MM.1S (cell line): ENCODE data around the gene DNAAF1.

Source experiments
- EZH2phosphoT487 ChIP-seq: fragments of 300-600 bp; sonication (generic); IDR thresholded peaks from 2 replicates; pipeline ENCODE4 v1.6.1; 2018; ENCODE audit warnings: antibody characterized with exemption, low read length
- TF ChIP-seq, protein P1 (sequence below): fragments of 300-600 bp; sonication (generic); IDR thresholded peaks from 2 replicates; pipeline ENCODE4 v1.5.1; 2016; ENCODE audit warnings: antibody characterized with exemption, low read length, mixed read lengths

DNA sequence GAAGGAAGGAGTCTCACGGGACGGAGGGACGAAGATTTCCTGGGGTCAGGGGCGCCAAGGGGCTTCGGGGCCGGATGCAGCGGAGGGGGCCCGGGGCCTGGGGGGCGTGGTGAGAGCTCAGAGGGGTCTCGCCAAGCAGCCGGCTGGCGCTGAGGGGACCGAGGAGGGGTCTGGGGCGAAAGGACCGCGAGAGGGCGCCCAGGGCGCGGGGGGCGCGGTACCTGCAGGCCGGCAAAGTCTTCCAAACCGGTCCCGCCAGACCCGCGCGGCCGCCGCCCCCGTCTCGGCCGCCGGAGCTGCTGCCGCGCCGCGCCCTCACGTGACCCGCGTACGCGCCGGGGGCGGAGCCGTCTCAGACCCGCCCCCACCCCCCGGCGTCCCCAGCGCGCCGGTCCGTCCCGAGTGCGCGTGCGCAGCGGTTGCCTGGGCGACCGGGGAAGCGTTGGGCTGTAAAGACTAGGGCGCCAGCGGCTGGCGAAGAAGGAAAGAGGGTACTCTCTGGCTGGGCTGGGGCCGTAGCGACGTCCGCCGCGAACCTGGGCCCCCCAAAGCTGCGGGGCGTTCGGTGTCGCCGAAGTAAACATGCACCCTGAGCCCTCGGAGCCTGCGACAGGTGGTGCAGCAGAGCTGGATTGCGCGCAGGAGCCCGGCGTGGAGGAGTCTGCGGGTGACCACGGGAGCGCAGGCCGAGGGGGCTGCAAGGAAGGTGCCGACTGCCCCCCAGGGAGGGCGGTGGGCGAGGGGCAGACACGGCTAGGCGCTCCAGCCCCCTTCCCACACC, at the start of gene DNAAF1, which contains the start of gene HSDL1:
- TF ChIP-seq, protein P1, sequence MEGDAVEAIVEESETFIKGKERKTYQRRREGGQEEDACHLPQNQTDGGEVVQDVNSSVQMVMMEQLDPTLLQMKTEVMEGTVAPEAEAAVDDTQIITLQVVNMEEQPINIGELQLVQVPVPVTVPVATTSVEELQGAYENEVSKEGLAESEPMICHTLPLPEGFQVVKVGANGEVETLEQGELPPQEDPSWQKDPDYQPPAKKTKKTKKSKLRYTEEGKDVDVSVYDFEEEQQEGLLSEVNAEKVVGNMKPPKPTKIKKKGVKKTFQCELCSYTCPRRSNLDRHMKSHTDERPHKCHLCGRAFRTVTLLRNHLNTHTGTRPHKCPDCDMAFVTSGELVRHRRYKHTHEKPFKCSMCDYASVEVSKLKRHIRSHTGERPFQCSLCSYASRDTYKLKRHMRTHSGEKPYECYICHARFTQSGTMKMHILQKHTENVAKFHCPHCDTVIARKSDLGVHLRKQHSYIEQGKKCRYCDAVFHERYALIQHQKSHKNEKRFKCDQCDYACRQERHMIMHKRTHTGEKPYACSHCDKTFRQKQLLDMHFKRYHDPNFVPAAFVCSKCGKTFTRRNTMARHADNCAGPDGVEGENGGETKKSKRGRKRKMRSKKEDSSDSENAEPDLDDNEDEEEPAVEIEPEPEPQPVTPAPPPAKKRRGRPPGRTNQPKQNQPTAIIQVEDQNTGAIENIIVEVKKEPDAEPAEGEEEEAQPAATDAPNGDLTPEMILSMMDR: peak; percentile 7; the same call in 1 of the 2 replicates
- no peak for TF ChIP-seq EZH2phosphoT487
